ENCODE results near the gene NR6A1. TPM values are rescaled to one million over a fixed set of nuclear protein-coding genes. Genes with fewer than 3 reads are reported as not detected.

NR6A1 gene
- total and polyA plus RNA-seq, 2 experiments from 2014 or later = 0.16 TPM; not detected in 1

GRCh38 chr9:124475868-124476690, 295.0 kb downstream of the NR6A1 start:
- Histone ChIP-seq H3K4me1 (ENCODE audit: insufficient read depth) (no peaks in the 10 kb centered on the region), H3K9me2 (ENCODE audit: insufficient read depth) (no peaks in the 10 kb centered on the region), H3K27me3 (replicated peaks; ENCODE audit: insufficient read depth) (peaks cover 36% of the 10 kb centered on the region), H3K4me3 (no peak overlapping the region), H3K27ac (no peak overlapping the region), H2AFZ (no peak overlapping the region), H3K79me2 (ENCODE audit: insufficient read depth) (no peaks in the 10 kb centered on the region), H3F3A (ENCODE audit: insufficient read depth) (no peaks in the 10 kb centered on the region), H3K9ac (no peak overlapping the region), H4K20me1 (ENCODE audit: insufficient read depth) (no peaks in the 10 kb centered on the region), H3K36me3 (ENCODE audit: low read depth) (no peaks in the 10 kb centered on the region), H3K4me2 (ENCODE audit: unreplicated experiment) (no peak overlapping the region), H3K9me3 (ENCODE audit: low read depth) (no peaks in the 10 kb centered on the region)
- no peak for DNase-seq
- in situ Hi-C loops (cut with MboI) = no loop called here
- 60 to 69% methylated on average over 12 to 14 of the region's 14 CpGs for WGBS, 2 experiments (ENCODE audit: low coverage in 1 of 2, low lambda C conversion rate in 2 of 2, missing lambda C conversion rate in 2 of 2)
- TF ChIP-seq EZH2 (IDR thresholded peaks at IDR 0.05; ENCODE audit: insufficient read depth, poor library complexity, severe bottlenecking) = no peak
- no peak for TF ChIP-seq EZH2phosphoT487 (IDR thresholded peaks at IDR 0.05; ENCODE audit: insufficient read depth, low read depth)

DNA sequence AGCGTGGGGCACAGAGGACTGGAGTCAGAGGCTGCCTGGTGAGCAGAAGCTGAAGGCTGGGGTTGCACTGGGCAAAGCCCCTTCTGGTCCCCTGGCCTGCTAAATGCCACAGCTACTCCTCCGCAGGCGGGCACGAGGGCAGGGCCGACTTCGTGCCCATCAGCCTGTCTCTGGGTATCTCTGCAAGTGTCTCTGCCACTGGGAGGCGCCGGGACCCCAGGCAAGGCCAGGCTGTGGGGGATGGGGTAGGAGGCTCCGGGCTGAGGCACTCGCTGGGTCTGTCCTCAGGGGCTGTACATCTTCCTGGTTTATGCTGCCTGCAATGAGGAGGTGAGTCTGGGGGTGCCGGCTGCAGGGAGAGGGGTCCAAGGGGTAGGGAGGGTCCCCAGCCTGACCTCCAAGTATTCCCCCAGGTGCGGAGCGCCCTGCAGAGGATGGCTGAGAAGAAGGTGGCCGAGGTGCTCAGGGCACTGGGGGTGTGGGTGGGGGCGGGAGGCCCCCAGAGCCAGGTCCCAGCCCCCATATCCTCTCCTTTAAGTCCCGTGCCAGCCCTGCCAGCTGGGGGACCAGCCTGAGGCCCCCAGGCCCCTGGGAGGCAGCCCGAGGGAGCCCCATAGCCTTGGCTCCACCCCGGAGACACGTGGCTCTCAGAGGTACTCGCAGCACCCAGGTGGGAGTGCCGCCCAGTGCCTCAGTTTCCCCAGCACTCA, 295.8 kb downstream of the NR6A1 start:
- Histone ChIP-seq H4K20me1 (ENCODE audit: insufficient read depth) (no peaks in the 10 kb centered on the region), H3F3A (ENCODE audit: insufficient read depth) (no peaks in the 10 kb centered on the region), H3K4me3 (no peak overlapping the region), H3K9me3 (ENCODE audit: low read depth) (no peaks in the 10 kb centered on the region), H2AFZ (no peak overlapping the region), H3K27ac (no peak overlapping the region), H3K9me2 (ENCODE audit: insufficient read depth) (no peaks in the 10 kb centered on the region), H3K27me3 (replicated peaks; ENCODE audit: insufficient read depth) (peaks cover 32% of the 10 kb centered on the region), H3K79me2 (ENCODE audit: insufficient read depth) (no peaks in the 10 kb centered on the region), H3K4me2 (ENCODE audit: unreplicated experiment) (no peak overlapping the region), H3K9ac (no peak overlapping the region), H3K4me1 (ENCODE audit: insufficient read depth) (no peaks in the 10 kb centered on the region), H3K36me3 (ENCODE audit: low read depth) (no peaks in the 10 kb centered on the region)
- no peak for DNase-seq
- whole genome bisulfite sequencing, 2 experiments (ENCODE audit: low coverage in 1 of 2, low lambda C conversion rate in 2 of 2, missing lambda C conversion rate in 2 of 2) = 72 to 74% methylated on average over 17 to 19 of the region's 21 CpGs
- in situ Hi-C loops (cut with MboI) = no loop called here
- TF ChIP-seq EZH2phosphoT487 (IDR thresholded peaks at IDR 0.05; ENCODE audit: insufficient read depth, low read depth) (no peak), EZH2 (IDR thresholded peaks at IDR 0.05; ENCODE audit: insufficient read depth, poor library complexity, severe bottlenecking) (no peak)

GRCh38 chr9:124474151-124474550, 297.0 kb downstream of the NR6A1 start:
- Histone ChIP-seq H3K9ac (no peak overlapping the region), H3K27me3 (replicated peaks; ENCODE audit: insufficient read depth) (peaks cover 24% of the 10 kb centered on the region)
- in situ Hi-C loops (cut with MboI) = no loop called here

GRCh38 chr9:124473310-124473709, 297.8 kb downstream of the NR6A1 start:
- 46 to 50% methylated on average over 10 of the region's 10 CpGs for WGBS, 2 experiments (ENCODE audit: low coverage in 1 of 2, low lambda C conversion rate in 2 of 2, missing lambda C conversion rate in 2 of 2)
- Histone ChIP-seq H3K27ac (no peak overlapping the region), H3K27me3 (replicated peaks; ENCODE audit: insufficient read depth) (peaks cover 21% of the 10 kb centered on the region), H3K4me3 (no peak overlapping the region), H3K36me3 (ENCODE audit: low read depth) (no peaks in the 10 kb centered on the region), H3K9ac (no peak overlapping the region), H3K79me2 (ENCODE audit: insufficient read depth) (no peaks in the 10 kb centered on the region), H3F3A (ENCODE audit: insufficient read depth) (no peaks in the 10 kb centered on the region), H3K4me1 (ENCODE audit: insufficient read depth) (no peaks in the 10 kb centered on the region), H4K20me1 (ENCODE audit: insufficient read depth) (no peaks in the 10 kb centered on the region), H3K9me3 (ENCODE audit: low read depth) (no peaks in the 10 kb centered on the region), H3K9me2 (ENCODE audit: insufficient read depth) (no peaks in the 10 kb centered on the region), H3K4me2 (ENCODE audit: unreplicated experiment) (no peak overlapping the region), H2AFZ (no peak overlapping the region)
- DNase-seq = no peak
- in situ Hi-C loops (cut with MboI) = no loop called here
- TF ChIP-seq EZH2 (IDR thresholded peaks at IDR 0.05; ENCODE audit: insufficient read depth, poor library complexity, severe bottlenecking) = no peak
- no peak for TF ChIP-seq EZH2phosphoT487 (IDR thresholded peaks at IDR 0.05; ENCODE audit: insufficient read depth, low read depth)

More at GRCh38 chr9:124474151-124474550, 297.0 kb downstream of the NR6A1 start:
- H3F3A ChIP-seq (ENCODE audit: insufficient read depth) = no peaks in the 10 kb centered on the region
- H3K4me2 ChIP-seq (ENCODE audit: unreplicated experiment) = no peak overlapping the region
- WGBS, 2 experiments (ENCODE audit: low coverage in 1 of 2, low lambda C conversion rate in 2 of 2, missing lambda C conversion rate in 2 of 2) = 39 to 50% methylated on average over 4 of the region's 4 CpGs
- no peaks in the 10 kb centered on the region for H3K9me2 ChIP-seq (ENCODE audit: insufficient read depth)
- no peaks in the 10 kb centered on the region for H3K36me3 ChIP-seq (ENCODE audit: low read depth)
- H3K9me3 ChIP-seq (ENCODE audit: low read depth) = no peaks in the 10 kb centered on the region
- H3K79me2 ChIP-seq (ENCODE audit: insufficient read depth) = no peaks in the 10 kb centered on the region
- H3K4me3 ChIP-seq = no peak overlapping the region
- H4K20me1 ChIP-seq (ENCODE audit: insufficient read depth) = no peaks in the 10 kb centered on the region
- TF ChIP-seq EZH2phosphoT487 (IDR thresholded peaks at IDR 0.05; ENCODE audit: insufficient read depth, low read depth) (no peak), EZH2 (IDR thresholded peaks at IDR 0.05; ENCODE audit: insufficient read depth, poor library complexity, severe bottlenecking) (no peak)
- H2AFZ ChIP-seq = no peak overlapping the region
- no peak for DNase-seq
- no peak overlapping the region for H3K27ac ChIP-seq
- H3K4me1 ChIP-seq (ENCODE audit: insufficient read depth) = no peaks in the 10 kb centered on the region
